ENCODE data around the gene TMCO5A.
"Not testable (repeated sequence)": the region's sequence is repeated elsewhere in the genome, so short reads cannot be mapped to it uniquely, and the experiment has no call there.

Gene TMCO5A

GRCh38 chr15:37934340-37934739 is at the start of gene TMCO5A:
TMCO5A (plus strand) TSS chr15:37934640; CDS start chr15:37936324, 1,684 bp downstream.
- DNase-seq, result no peak

GRCh38 chr15:37885651-37886050 is 48.8 kb upstream of the TMCO5A start:
- no peak for DNase-seq

- DNase-seq, result no peak
Observed at GRCh38 chr15:37888356-37888755, 46.1 kb upstream of the TMCO5A start.

- DNase-seq, result peak; percentile 34
Observed at GRCh38 chr15:37891766-37892368, 42.6 kb upstream of the TMCO5A start.

GRCh38 chr15:37893309-37893708 is 41.1 kb upstream of the TMCO5A start:
- no peak for DNase-seq

GRCh38 chr15:37898362-37898761 is 36.1 kb upstream of the TMCO5A start:
- DNase-seq, result no peak

GRCh38 chr15:37900326-37901221 is 33.9 kb upstream of the TMCO5A start:
- no peak for DNase-seq

GRCh38 chr15:37902126-37902525 is 32.3 kb upstream of the TMCO5A start:
- DNase-seq, result no peak

- DNase-seq, result no peak
Observed at GRCh38 chr15:37903919-37904625, 30.4 kb upstream of the TMCO5A start.

GRCh38 chr15:37907136-37907535 is 27.3 kb upstream of the TMCO5A start:
- no peak for DNase-seq

- no peak for DNase-seq
Observed at GRCh38 chr15:37921527-37922385, 12.7 kb upstream of the TMCO5A start.

- DNase-seq, result no peak
Observed at GRCh38 chr15:37926136-37926535, 8.3 kb upstream of the TMCO5A start.

- DNase-seq, result no peak
Observed at GRCh38 chr15:37929238-37929637, 5.2 kb upstream of the TMCO5A start.

- DNase-seq, result no peak
Observed at GRCh38 chr15:37931321-37931720, 3.1 kb upstream of the TMCO5A start.

GRCh38 chr15:37931868-37932267 is 2.6 kb upstream of the TMCO5A start:
- no peak for DNase-seq

GRCh38 chr15:37932549-37932948 is 1.9 kb upstream of the TMCO5A start:
- DNase-seq, result no peak

- DNase-seq, result no peak
Observed at GRCh38 chr15:37933666-37934065, 774 bp upstream of the TMCO5A start.

GRCh38 chr15:37940876-37941275 is 6.4 kb downstream of the TMCO5A start:
- no peak for DNase-seq

- no peak for DNase-seq
Observed at GRCh38 chr15:37941779-37942178, 7.3 kb downstream of the TMCO5A start.

GRCh38 chr15:37951999-37952398 is 17.6 kb downstream of the TMCO5A start:
- no peak for DNase-seq

GRCh38 chr15:37960742-37961141 is 26.3 kb downstream of the TMCO5A start:
- not testable (repeated sequence) for DNase-seq

- no peak for DNase-seq
Observed at GRCh38 chr15:37967788-37968187, 33.3 kb downstream of the TMCO5A start.

GRCh38 chr15:37973856-37974255 is 39.4 kb downstream of the TMCO5A start:
- DNase-seq, result no peak

Measured in activated CD4-positive, alpha-beta T cell treated with anti-CD3 and anti-CD28 coated beads, Interleukin-2, Interleukin-6, amounts not matched to agents 100 ng/mL and 50 ng/mL, durations not matched to agents 16 hours and 8 hours (primary cell).